Subcutaneous abdominal adipose tissue (tissue), 5 donors: ENCODE data around the gene RABGAP1L.
"Not testable (repeated sequence)": the region's sequence is repeated elsewhere in the genome, so short reads cannot be mapped to it uniquely, and the experiment has no call there.

Experiments
- H3K27ac ChIP-seq: one replicate; pipeline ENCODE4 v1.7.0; 2013; ENCODE audit warnings: low read depth, mild to moderate bottlenecking, inconsistent platforms, low read length, moderate library complexity
- H3K27me3 ChIP-seq, 5 donors: one replicate each; pipeline ENCODE4 v1.7.0; 2013; ENCODE audit warnings: low read length in 5 of 5, inconsistent platforms in 1 of 5; ENCODE audit not compliant: control insufficient read depth in 5 of 5, insufficient read depth in 4 of 5
- H3K36me3 ChIP-seq, 5 donors: one replicate each; pipeline ENCODE4 v1.7.0; 2013; ENCODE audit warnings: low read length in 5 of 5; ENCODE audit not compliant: control insufficient read depth in 5 of 5, insufficient read depth in 5 of 5
- H3K4me1 ChIP-seq, 5 donors: one replicate each; pipeline ENCODE4 v1.7.0; 2013; ENCODE audit warnings: low read length in 5 of 5, mild to moderate bottlenecking in 3 of 5, moderate library complexity in 1 of 5; ENCODE audit not compliant: control insufficient read depth in 5 of 5, insufficient read depth in 5 of 5
- H3K4me3 ChIP-seq, 5 donors: one replicate each; pipeline ENCODE4 v1.7.0; 2013; ENCODE audit warnings: low read length in 5 of 5, low read depth in 1 of 5
- H3K9ac ChIP-seq, 5 donors: one replicate each; pipeline ENCODE4 v1.7.0; 2013; ENCODE audit warnings: low read length in 5 of 5, mild to moderate bottlenecking in 4 of 5, moderate library complexity in 3 of 5
- H3K9me3 ChIP-seq, 5 donors: one replicate each; pipeline ENCODE4 v1.7.0; 2013; ENCODE audit warnings: low read length in 5 of 5; ENCODE audit not compliant: control insufficient read depth in 5 of 5
- donor health status: healthy.
- donor health status: healthy.
- donor health status: healthy.
- donor health status: healthy.
- donor health status: healthy.

The RABGAP1L gene

DNA sequence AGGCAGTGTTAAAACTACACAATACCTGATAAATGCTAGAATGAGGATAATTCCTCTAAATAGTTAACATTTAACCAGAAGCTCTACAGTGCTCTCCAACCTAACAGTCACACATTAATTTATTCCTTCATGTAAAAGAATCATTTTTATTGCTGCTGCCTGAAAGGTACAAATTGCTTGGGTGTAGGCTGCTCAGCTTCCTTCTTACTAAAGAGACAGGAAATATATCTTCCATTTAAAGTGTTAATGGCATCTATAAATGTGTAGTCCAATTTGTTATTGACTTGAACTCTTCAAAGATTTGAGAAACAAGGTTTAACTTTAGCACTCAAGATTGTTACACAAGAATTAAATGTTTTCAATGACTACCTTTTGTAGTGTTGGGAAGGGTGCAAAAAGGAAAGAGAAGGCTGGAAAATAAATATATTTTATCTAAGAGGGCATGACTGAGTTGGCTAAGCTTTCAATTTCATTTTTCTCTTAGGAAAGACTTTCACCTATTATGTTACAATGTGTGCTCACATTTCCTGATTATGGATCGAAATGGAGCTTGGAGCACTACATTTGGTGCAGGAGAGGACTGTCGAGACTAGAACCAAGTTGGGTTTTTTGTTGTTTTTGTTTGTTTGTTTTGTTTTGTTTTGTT, 734.9 kb downstream of the RABGAP1L start:
- Histone ChIP-seq H3K36me3 (peaks cover 0 to 2% (median 0%) of the 10 kb centered on the region in 5 donors), H3K27ac (no peak overlapping the region), H3K9me3 (no peaks in the 10 kb centered on the region), H3K4me1 (no peaks in the 10 kb centered on the region), H3K9ac (no peak overlapping the region), H3K4me3 (no peak overlapping the region), H3K27me3 (no peaks in the 10 kb centered on the region)

GRCh38 chr1:174895610-174896009, 736.3 kb downstream of the RABGAP1L start:
- not testable (repeated sequence) for H3K27ac ChIP-seq, H3K27me3 ChIP-seq, H3K9me3 ChIP-seq, H3K9ac ChIP-seq, H3K4me3 ChIP-seq, H3K4me1 ChIP-seq, H3K36me3 ChIP-seq

- no peaks in the 10 kb centered on the region for H3K4me1 ChIP-seq
- no peak overlapping the region for H3K9ac ChIP-seq
- no peak overlapping the region for H3K27ac ChIP-seq
- peaks cover 0 to 4% (median 0%) of the 10 kb centered on the region in 5 donors for H3K9me3 ChIP-seq
- no peaks in the 10 kb centered on the region for H3K27me3 ChIP-seq
- no peak overlapping the region for H3K4me3 ChIP-seq
- H3K36me3 ChIP-seq, result no peaks in the 10 kb centered on the region
Observed at GRCh38 chr1:174898102-174898797, 738.9 kb downstream of the RABGAP1L start.

- H3K27ac ChIP-seq, result no peak overlapping the region
- H3K9me3 ChIP-seq, result peaks cover 0 to 4% (median 0%) of the 10 kb centered on the region in 5 donors
- H3K36me3 ChIP-seq, result no peaks in the 10 kb centered on the region
- H3K9ac ChIP-seq, result no peak overlapping the region
- H3K4me1 ChIP-seq, result no peaks in the 10 kb centered on the region
- no peaks in the 10 kb centered on the region for H3K27me3 ChIP-seq
- H3K4me3 ChIP-seq, result no peak overlapping the region
Observed at GRCh38 chr1:174900317-174900716, 741.0 kb downstream of the RABGAP1L start.

- Histone ChIP-seq H3K27ac (no peak overlapping the region), H3K36me3 (no peaks in the 10 kb centered on the region), H3K9me3 (peaks cover 0 to 4% (median under 1%) of the 10 kb centered on the region in 5 donors)
Observed at GRCh38 chr1:174902531-174903099, 743.3 kb downstream of the RABGAP1L start.

GRCh38 chr1:174911606-174912005, 752.3 kb downstream of the RABGAP1L start:
- H3K9ac ChIP-seq, result no peak overlapping the region

More at GRCh38 chr1:174902531-174903099, 743.3 kb downstream of the RABGAP1L start:
- Histone ChIP-seq H3K9ac (no peak overlapping the region), H3K4me1 (no peaks in the 10 kb centered on the region), H3K4me3 (no peak overlapping the region), H3K27me3 (no peaks in the 10 kb centered on the region)

GRCh38 chr1:174912264-174912663, 752.9 kb downstream of the RABGAP1L start:
- H3K27ac ChIP-seq, result no peak overlapping the region

More at GRCh38 chr1:174911606-174912005, 752.3 kb downstream of the RABGAP1L start:
- Histone ChIP-seq H3K4me1 (peaks cover 0 to 8% (median 3%) of the 10 kb centered on the region in 5 donors), H3K9me3 (peaks cover 0 to 4% (median 0%) of the 10 kb centered on the region in 5 donors), H3K27ac (no peak overlapping the region), H3K27me3 (no peaks in the 10 kb centered on the region), H3K4me3 (no peak overlapping the region), H3K36me3 (no peaks in the 10 kb centered on the region)

DNA sequence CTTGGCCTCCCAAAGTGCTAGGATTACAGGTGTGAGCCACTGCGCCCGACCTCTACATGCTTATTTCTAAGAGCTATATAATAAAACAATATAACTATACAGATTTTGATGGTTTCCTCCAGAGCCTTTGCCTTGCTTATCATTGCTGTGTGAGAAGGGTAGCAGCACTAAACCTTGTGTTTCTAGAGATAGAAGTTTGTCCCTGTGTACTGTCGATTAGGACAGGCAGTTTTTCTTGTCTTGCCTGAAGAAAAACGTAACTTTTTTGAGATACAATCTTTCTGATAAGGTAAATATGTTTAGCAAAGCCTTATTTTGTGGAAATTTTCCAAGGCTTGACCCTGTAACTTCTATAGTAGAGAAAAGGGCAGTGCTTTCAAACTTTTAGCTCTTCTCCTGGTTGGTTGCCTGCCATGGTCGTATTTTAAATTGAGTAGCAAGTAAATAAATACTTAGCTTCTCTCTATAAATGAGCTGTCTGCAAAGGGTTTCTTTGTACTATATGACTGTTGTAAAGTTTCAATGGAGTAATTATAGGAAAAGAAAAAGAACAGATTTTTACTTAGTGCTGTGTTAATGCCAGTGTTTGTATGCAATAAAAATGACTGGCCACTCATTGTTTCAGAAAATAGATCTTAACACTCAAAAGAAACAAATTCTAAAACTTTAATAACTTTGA, 754.0 kb downstream of the RABGAP1L start:
- H3K4me3 ChIP-seq, result no peak overlapping the region
- H3K9me3 ChIP-seq, result no peaks in the 10 kb centered on the region
- peaks cover 0 to 8% (median 3%) of the 10 kb centered on the region in 5 donors for H3K4me1 ChIP-seq
- H3K9ac ChIP-seq, result no peak overlapping the region
- H3K36me3 ChIP-seq, result no peaks in the 10 kb centered on the region
- H3K27ac ChIP-seq, result no peak overlapping the region
- no peaks in the 10 kb centered on the region for H3K27me3 ChIP-seq

More at GRCh38 chr1:174912264-174912663, 752.9 kb downstream of the RABGAP1L start:
- no peaks in the 10 kb centered on the region for H3K36me3 ChIP-seq
- H3K4me1 ChIP-seq, result peaks cover 0 to 8% (median 3%) of the 10 kb centered on the region in 5 donors
- H3K9me3 ChIP-seq, result peaks cover 0 to 4% (median 0%) of the 10 kb centered on the region in 5 donors
- no peak overlapping the region for H3K4me3 ChIP-seq
- no peaks in the 10 kb centered on the region for H3K27me3 ChIP-seq
- H3K9ac ChIP-seq, result no peak overlapping the region

- Histone ChIP-seq H3K9me3 (peaks cover 0 to 2% (median 0%) of the 10 kb centered on the region in 5 donors), H3K27me3 (no peaks in the 10 kb centered on the region), H3K9ac (no peak overlapping the region), H3K27ac (no peak overlapping the region), H3K36me3 (no peaks in the 10 kb centered on the region), H3K4me3 (no peak overlapping the region), H3K4me1 (peaks cover 0 to 8% (median 3%) of the 10 kb centered on the region in 5 donors)
Observed at GRCh38 chr1:174914991-174915390, 755.7 kb downstream of the RABGAP1L start.
